ENCODE results near the gene KIAA1614.

DNA sequence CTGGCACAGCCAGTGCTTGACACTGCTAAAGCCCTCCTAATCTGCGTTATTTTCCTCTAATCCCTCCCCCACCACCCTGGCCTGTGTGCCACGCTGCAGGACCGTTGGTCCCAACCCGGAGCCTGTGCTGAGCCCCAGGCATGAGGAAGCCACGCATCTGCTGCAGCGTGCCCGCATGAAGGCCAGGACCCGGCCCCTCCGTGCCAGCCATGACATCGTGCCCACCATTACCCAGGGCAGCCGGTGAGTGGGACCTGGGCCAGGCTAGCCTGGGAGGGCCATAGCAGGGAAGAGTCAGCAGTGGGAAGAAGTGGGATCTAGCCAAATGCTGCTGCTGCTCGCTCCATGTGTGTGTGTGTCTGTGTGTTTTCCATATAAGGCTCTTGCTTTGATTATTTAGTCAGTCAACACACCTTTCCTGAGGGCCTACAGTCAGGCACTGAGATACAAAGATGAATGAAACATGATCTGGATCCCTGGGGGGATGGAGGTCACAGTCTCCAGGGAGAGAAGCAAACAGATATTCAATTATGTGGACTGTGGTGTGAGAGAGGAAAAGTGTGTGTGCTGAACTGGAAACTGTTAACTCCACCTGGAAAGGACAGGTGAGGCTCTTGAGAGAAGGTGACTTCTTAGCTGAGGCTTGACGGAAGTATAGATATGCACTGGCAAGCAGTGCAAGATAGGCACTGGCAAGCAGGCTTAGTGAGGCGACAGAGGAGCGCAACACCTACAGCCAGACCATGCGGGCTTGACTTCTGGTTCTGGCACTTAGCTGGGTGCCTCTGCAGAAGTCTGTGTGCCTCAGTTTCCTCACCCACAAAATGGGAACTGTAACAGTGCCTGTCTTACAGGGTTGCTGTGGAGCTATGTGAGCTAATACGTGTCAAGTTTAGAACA, 15.9 kb downstream of the KIAA1614 start:
- TF ChIP-seq EZH2 (IDR thresholded peaks at IDR 0.05) (no peak), POLR2AphosphoS5 (IDR thresholded peaks at IDR 0.05; ENCODE audit: borderline replicate concordance, low read depth, low read length) (no peak), FOXP2 (optimal IDR thresholded peaks at IDR 0.05; ENCODE audit: control extremely low read depth, extremely low read length, insufficient read depth) (no peak)
